ENCODE measurements around the gene TSACC. TPM values are rescaled to one million over a fixed set of nuclear protein-coding genes. Genes with fewer than 3 reads are reported as not detected.

TSACC gene
- total and polyA plus RNA-seq, 10 of the 15 experiments (the other 5 are each of a cell fraction or from before 2014, with no cell fraction given), result 0.25 to 2.8 (median 0.92) TPM; not detected in 4

DNA sequence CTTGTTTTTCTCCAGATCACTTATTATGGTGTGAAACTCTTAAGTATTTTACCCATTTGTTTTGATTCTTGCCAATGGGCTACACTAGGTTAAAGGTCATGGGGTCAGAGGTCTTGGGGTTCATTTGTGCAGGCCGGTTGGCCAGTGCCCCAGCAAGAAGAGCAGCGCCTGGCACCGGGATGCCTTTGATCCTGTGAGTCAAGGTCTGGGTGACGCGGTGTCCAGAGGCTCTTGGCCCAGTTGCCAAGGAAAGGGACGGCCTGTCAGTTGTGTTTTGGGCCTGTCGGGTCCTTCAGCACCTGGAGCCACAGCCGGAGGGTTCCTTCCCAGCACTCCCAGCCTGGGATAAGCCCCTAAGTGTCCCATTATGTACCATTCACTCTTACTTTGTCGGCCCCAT, 55.8 kb downstream of the TSACC start:
- ATAC-seq (no peak), FAIRE-seq (no peak), DNase-seq (ENCODE audit: low read depth, low spot score) (no peak)
- H3K9me3 ChIP-seq (replicated peaks; ENCODE audit: control insufficient read depth, insufficient read depth, low read length), result no peaks in the 10 kb centered on the region
- H3K4me3 ChIP-seq, result no peak overlapping the region
- intact Hi-C loops (cut with micrococcal nuclease; ENCODE audit: unreplicated experiment) (no loop called here), in situ Hi-C loops (cut with MboI) (no loop called here)
- H3K4me2 ChIP-seq (ENCODE audit: control insufficient read depth, insufficient read depth), result no peak overlapping the region
- H3K9ac ChIP-seq (ENCODE audit: control insufficient read depth, insufficient read depth, low read length), result no peak overlapping the region
- POLR2A ChIA-PET, result no interaction called here
- no peaks in the 10 kb centered on the region for H4K20me1 ChIP-seq (ENCODE audit: control insufficient read depth, insufficient read depth)
- H3K27me3 ChIP-seq (replicated peaks in 1 of 2; ENCODE audit: control insufficient read depth in 2 of 2, insufficient read depth in 2 of 2, low read length in 1 of 2), result peaks cover 0 to 2% of the 10 kb centered on the region in 2 experiments; a peak in 3 of 4 replicates
- no peaks in the 10 kb centered on the region for H3K79me2 ChIP-seq (ENCODE audit: control insufficient read depth, insufficient read depth, low read length)
- TF ChIP-seq NR2F1 (conservative IDR thresholded peaks at IDR 0.05) (peak; percentile 42; the same call in 1 of the 2 replicates), FOS (IDR thresholded peaks at IDR 0.05; ENCODE audit: borderline replicate concordance, extremely low read depth, insufficient read length) (no peak), NR2C1 (IDR thresholded peaks at IDR 0.05) (peak; percentile 58), SRF (IDR thresholded peaks at IDR 0.05; ENCODE audit: low read depth in 2 of 2, low read length in 2 of 2) (no peak)
- SMC1A ChIA-PET (ENCODE audit: uncharacterized antibody, unreplicated experiment), result interaction anchor here (0.8 to 1.8 kb wide), 3 partner anchors 25 to 52 kb away, joined by 3 to 7 read pairs (median 7); no protein-coding TSS in a partner anchor
- no peaks in the 10 kb centered on the region; the same call in 1 of the 2 replicates for H3K4me1 ChIP-seq (ENCODE audit: control insufficient read depth, insufficient read depth, low read length)
- 63% methylated on average over 9 of the region's 9 CpGs for WGBS (ENCODE audit: insufficient coverage, insufficient replicate concordance, low lambda C conversion rate, missing lambda C conversion rate)
- CTCF ChIA-PET, result interaction anchor here (1.1 to 1.4 kb wide), 3 partner anchors 8 to 52 kb away, joined by 3 to 10 read pairs (median 4); no protein-coding TSS in a partner anchor
- no peaks in the 10 kb centered on the region for H3K36me3 ChIP-seq (ENCODE audit: control insufficient read depth in 2 of 2, insufficient read depth in 2 of 2, low read length in 1 of 2)
- no peak overlapping the region for H3K27ac ChIP-seq (ENCODE audit: control insufficient read depth, insufficient read depth)
- RAD21 ChIA-PET (ENCODE audit: unreplicated experiment), result interaction anchor here (0.7 kb wide), 1 partner anchor 8 kb away, joined by 3 read pairs; no protein-coding TSS in a partner anchor
- no TSS peak for BruUV-seq (replicated peaks)
- no peak overlapping the region for H2AFZ ChIP-seq (ENCODE audit: control insufficient read depth, low read depth, low read length)

DNA sequence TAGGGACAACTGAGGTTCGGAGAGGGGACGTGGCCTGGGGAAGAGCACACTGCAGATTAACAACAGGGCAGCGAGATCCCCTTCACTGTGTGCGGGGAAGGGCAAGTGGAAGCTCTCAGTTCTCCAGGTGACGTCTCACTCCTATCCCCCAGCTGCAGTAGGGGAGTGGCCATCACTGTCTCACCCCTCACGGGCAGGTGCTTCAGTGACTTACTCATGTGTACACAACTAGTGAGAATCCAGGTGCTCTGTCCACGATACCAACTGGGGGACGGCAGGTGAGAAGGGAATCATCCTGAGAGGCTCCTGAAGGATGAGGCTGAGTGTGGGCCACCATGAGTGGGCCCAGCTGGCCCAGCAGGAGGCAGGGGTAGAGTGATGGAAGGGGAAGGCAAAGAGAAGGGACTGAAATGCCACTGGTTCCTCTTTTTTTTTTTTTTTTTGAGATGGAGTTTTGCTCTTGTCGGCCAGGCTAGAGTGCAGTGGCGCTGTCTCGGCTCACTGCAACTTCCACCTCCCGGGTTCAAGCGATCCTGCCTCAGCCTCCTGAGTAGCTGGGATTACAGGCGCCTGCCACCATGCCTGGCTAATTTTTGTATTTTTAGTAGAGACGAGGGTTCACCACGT, 56.6 kb downstream of the TSACC start:
- SMC1A ChIA-PET (ENCODE audit: uncharacterized antibody, unreplicated experiment), result interaction anchor here (0.6 to 1.7 kb wide), 3 partner anchors 9 to 927 kb away, joined by 3 to 5 read pairs (median 4); no protein-coding TSS in a partner anchor
- Histone ChIP-seq H3K79me2 (ENCODE audit: control insufficient read depth, insufficient read depth, low read length) (no peaks in the 10 kb centered on the region), H3K36me3 (ENCODE audit: control insufficient read depth in 2 of 2, insufficient read depth in 2 of 2, low read length in 1 of 2) (no peaks in the 10 kb centered on the region), H3K9ac (ENCODE audit: control insufficient read depth, insufficient read depth, low read length) (no peak overlapping the region), H3K27me3 (replicated peaks in 1 of 2; ENCODE audit: control insufficient read depth in 2 of 2, insufficient read depth in 2 of 2, low read length in 1 of 2) (no peaks in the 10 kb centered on the region; a peak in 1 of 4 replicates), H3K4me3 (no peak overlapping the region), H4K20me1 (ENCODE audit: control insufficient read depth, insufficient read depth) (no peaks in the 10 kb centered on the region), H3K9me3 (replicated peaks; ENCODE audit: control insufficient read depth, insufficient read depth, low read length) (no peaks in the 10 kb centered on the region), H3K27ac (ENCODE audit: control insufficient read depth, insufficient read depth) (no peak overlapping the region), H2AFZ (ENCODE audit: control insufficient read depth, low read depth, low read length) (no peak overlapping the region), H3K4me1 (ENCODE audit: control insufficient read depth, insufficient read depth, low read length) (no peaks in the 10 kb centered on the region; the same call in 1 of the 2 replicates), H3K4me2 (ENCODE audit: control insufficient read depth, insufficient read depth) (no peak overlapping the region)
- TF ChIP-seq GABPA (IDR thresholded peaks at IDR 0.05; ENCODE audit: low read depth), result no peak
- TF ChIP-seq RELA (IDR thresholded peaks at IDR 0.05; ENCODE audit: borderline replicate concordance, partially characterized antibody), result no peak
- TF ChIP-seq ZNF384 (IDR thresholded peaks at IDR 0.05; ENCODE audit: borderline replicate concordance, low read depth, low read length), result peak; percentile 22; the same call in 1 of the 2 replicates
- no peak for TF ChIP-seq CHD4 (IDR thresholded peaks at IDR 0.05)
- in situ Hi-C loops (cut with MboI) (no loop called here), intact Hi-C loops (cut with micrococcal nuclease; ENCODE audit: unreplicated experiment) (no loop called here)
- no TSS peak for BruUV-seq (replicated peaks)
- no peak for FAIRE-seq
- WGBS (ENCODE audit: insufficient coverage, insufficient replicate concordance, low lambda C conversion rate, missing lambda C conversion rate), result 24% methylated on average over 15 of the region's 16 CpGs
- CTCF ChIA-PET, result interaction anchor here (0.8 to 1.3 kb wide), 2 partner anchors 12 to 51 kb away, joined by 4 to 5 read pairs; no protein-coding TSS in a partner anchor
- RAD21 ChIA-PET (ENCODE audit: unreplicated experiment), result no interaction called here
- no peak for DNase-seq (ENCODE audit: low read depth, low spot score)
- POLR2A ChIA-PET, result no interaction called here
- ATAC-seq, result no peak; the same call in 2 of the 3 replicates

Other genes starting within 250 kb of the TSACC start
Only the 7 nearest of the 15 such genes appear.
- 2.3 and 2.9 TPM in 2 replicates for gene PAQR6, start 90.5 kb upstream of the TSACC start, total RNA-seq (2014; rRNA removed)
- gene PAQR6, start 90.5 kb upstream of the TSACC start, total RNA-seq (2014; rRNA removed; fragmentation: Illumina TruSeq; extraction: Trizol), result 0.98 and 1.1 TPM in 2 replicates
- gene PAQR6, start 90.5 kb upstream of the TSACC start, total RNA-seq (2021), result 2.6 and 3.5 TPM in 2 replicates
- 1.8 and 2.4 TPM in 2 replicates for gene PAQR6, start 90.5 kb upstream of the TSACC start, polyA plus RNA-seq (2011; rRNA removed)
- gene PAQR6, start 90.5 kb upstream of the TSACC start, polyA plus RNA-seq (2014; fragmentation: Illumina TruSeq; extraction: Trizol), result 1.0 and 1.3 TPM in 2 replicates
- under 1 TPM; 0.42 to 0.73 TPM for gene PAQR6, start 90.5 kb upstream of the TSACC start, polyA plus RNA-seq (2014; fragmentation: Nextera tagmentation; extraction: Ambion mirVana)
- 4.5 and 5.1 TPM in 2 replicates for gene PAQR6, start 90.5 kb upstream of the TSACC start, polyA plus RNA-seq (2014; rRNA removed)
- 1 to 10 TPM in 1 of 2 experiments, under 1 TPM in 1; 0.77 to 1.3 TPM for gene PAQR6, start 90.5 kb upstream of the TSACC start, polyA plus RNA-seq (2016; fragmentation: Nextera tagmentation; extraction: Ambion mirVana)
- 51.0 and 57.3 TPM in 2 replicates for gene SMG5, start 55.7 kb upstream of the TSACC start, total RNA-seq (2014; rRNA removed)
- 30.4 and 32.4 TPM in 2 replicates for gene SMG5, start 55.7 kb upstream of the TSACC start, total RNA-seq (2014; rRNA removed; fragmentation: Illumina TruSeq; extraction: Trizol)
- gene SMG5, start 55.7 kb upstream of the TSACC start, total RNA-seq (2021), result 54.6 and 61.5 TPM in 2 replicates
- gene SMG5, start 55.7 kb upstream of the TSACC start, polyA plus RNA-seq (2011; rRNA removed), result 17.7 and 27.7 TPM in 2 replicates
- 27.8 and 45.7 TPM in 2 replicates for gene SMG5, start 55.7 kb upstream of the TSACC start, polyA plus RNA-seq (2014; fragmentation: Illumina TruSeq; extraction: Trizol)
- gene SMG5, start 55.7 kb upstream of the TSACC start, polyA plus RNA-seq (2014; fragmentation: Nextera tagmentation; extraction: Ambion mirVana), result 1 to 10 TPM in 1 of 2 experiments, under 1 TPM in 1; 0.76 to 1.9 TPM
- 54.0 and 54.8 TPM in 2 replicates for gene SMG5, start 55.7 kb upstream of the TSACC start, polyA plus RNA-seq (2014; rRNA removed)
- 10 to 100 TPM; 51.9 to 55.9 TPM for gene SMG5, start 55.7 kb upstream of the TSACC start, polyA plus RNA-seq (2016; fragmentation: Nextera tagmentation; extraction: Ambion mirVana)
- 1.9 and 3.8 TPM in 2 replicates for gene TMEM79, start 54.2 kb upstream of the TSACC start, total RNA-seq (2014; rRNA removed)
- gene TMEM79, start 54.2 kb upstream of the TSACC start, total RNA-seq (2014; rRNA removed; fragmentation: Illumina TruSeq; extraction: Trizol), result 2.2 and 2.5 TPM in 2 replicates
- 3.1 and 4.0 TPM in 2 replicates for gene TMEM79, start 54.2 kb upstream of the TSACC start, total RNA-seq (2021)
- 2.0 and 3.8 TPM in 2 replicates for gene TMEM79, start 54.2 kb upstream of the TSACC start, polyA plus RNA-seq (2011; rRNA removed)
- gene TMEM79, start 54.2 kb upstream of the TSACC start, polyA plus RNA-seq (2014; fragmentation: Illumina TruSeq; extraction: Trizol), result 0.86 and 2.6 TPM in 2 replicates
- gene TMEM79, start 54.2 kb upstream of the TSACC start, polyA plus RNA-seq (2014; fragmentation: Nextera tagmentation; extraction: Ambion mirVana), result 1 to 10 TPM in 1 of 2 experiments, under 1 TPM in 1; 0.47 to 1.2 TPM
- gene TMEM79, start 54.2 kb upstream of the TSACC start, polyA plus RNA-seq (2014; rRNA removed), result 5.2 and 7.3 TPM in 2 replicates
- 1 to 10 TPM; 5.1 to 5.2 TPM for gene TMEM79, start 54.2 kb upstream of the TSACC start, polyA plus RNA-seq (2016; fragmentation: Nextera tagmentation; extraction: Ambion mirVana)
- gene GLMP, start 42.8 kb upstream of the TSACC start, total RNA-seq (2014; rRNA removed), result 27.1 and 30.0 TPM in 2 replicates
- gene GLMP, start 42.8 kb upstream of the TSACC start, total RNA-seq (2014; rRNA removed; fragmentation: Illumina TruSeq; extraction: Trizol), result 15.0 and 16.3 TPM in 2 replicates
- 19.7 and 24.2 TPM in 2 replicates for gene GLMP, start 42.8 kb upstream of the TSACC start, total RNA-seq (2021)
- gene GLMP, start 42.8 kb upstream of the TSACC start, polyA plus RNA-seq (2011; rRNA removed), result 2.3 and 4.4 TPM in 2 replicates
- 12.2 and 23.0 TPM in 2 replicates for gene GLMP, start 42.8 kb upstream of the TSACC start, polyA plus RNA-seq (2014; fragmentation: Illumina TruSeq; extraction: Trizol)
- gene GLMP, start 42.8 kb upstream of the TSACC start, polyA plus RNA-seq (2014; fragmentation: Nextera tagmentation; extraction: Ambion mirVana), result 10 to 100 TPM; 10.8 to 12.8 TPM
- 23.5 and 33.4 TPM in 2 replicates for gene GLMP, start 42.8 kb upstream of the TSACC start, polyA plus RNA-seq (2014; rRNA removed)
- 10 to 100 TPM; 19.3 to 19.6 TPM for gene GLMP, start 42.8 kb upstream of the TSACC start, polyA plus RNA-seq (2016; fragmentation: Nextera tagmentation; extraction: Ambion mirVana)
- gene VHLL, start 39.2 kb upstream of the TSACC start, total RNA-seq (2014; rRNA removed), result 0.23 TPM in 1 of 2 replicates, not detected in the other
- gene VHLL, start 39.2 kb upstream of the TSACC start, total RNA-seq (2014; rRNA removed; fragmentation: Illumina TruSeq; extraction: Trizol), result not detected in 2 replicates
- not detected in 2 replicates for gene VHLL, start 39.2 kb upstream of the TSACC start, total RNA-seq (2021)
- gene VHLL, start 39.2 kb upstream of the TSACC start, polyA plus RNA-seq (2011; rRNA removed), result not detected in 2 replicates
- gene VHLL, start 39.2 kb upstream of the TSACC start, polyA plus RNA-seq (2014; fragmentation: Illumina TruSeq; extraction: Trizol), result not detected in 2 replicates
- gene VHLL, start 39.2 kb upstream of the TSACC start, polyA plus RNA-seq (2014; fragmentation: Nextera tagmentation; extraction: Ambion mirVana), result not detected
- not detected in 2 replicates for gene VHLL, start 39.2 kb upstream of the TSACC start, polyA plus RNA-seq (2014; rRNA removed)
- not detected for gene VHLL, start 39.2 kb upstream of the TSACC start, polyA plus RNA-seq (2016; fragmentation: Nextera tagmentation; extraction: Ambion mirVana)
- gene CCT3, start 234 bp upstream of the TSACC start, total RNA-seq (2014; rRNA removed), result 358 and 369 TPM in 2 replicates
- 376 and 396 TPM in 2 replicates for gene CCT3, start 234 bp upstream of the TSACC start, total RNA-seq (2014; rRNA removed; fragmentation: Illumina TruSeq; extraction: Trizol)
- 347 and 356 TPM in 2 replicates for gene CCT3, start 234 bp upstream of the TSACC start, total RNA-seq (2021)
- gene CCT3, start 234 bp upstream of the TSACC start, polyA plus RNA-seq (2011; rRNA removed), result 435 and 458 TPM in 2 replicates
- 372 and 384 TPM in 2 replicates for gene CCT3, start 234 bp upstream of the TSACC start, polyA plus RNA-seq (2014; fragmentation: Illumina TruSeq; extraction: Trizol)
- 100 to 1,000 TPM; 491 to 585 TPM for gene CCT3, start 234 bp upstream of the TSACC start, polyA plus RNA-seq (2014; fragmentation: Nextera tagmentation; extraction: Ambion mirVana)
- 319 and 330 TPM in 2 replicates for gene CCT3, start 234 bp upstream of the TSACC start, polyA plus RNA-seq (2014; rRNA removed)
- gene CCT3, start 234 bp upstream of the TSACC start, polyA plus RNA-seq (2016; fragmentation: Nextera tagmentation; extraction: Ambion mirVana), result 100 to 1,000 TPM; 489 to 496 TPM
- gene RHBG, start 30.7 kb downstream of the TSACC start, total RNA-seq (2014; rRNA removed), result not detected in 2 replicates
- not detected in 2 replicates for gene RHBG, start 30.7 kb downstream of the TSACC start, total RNA-seq (2014; rRNA removed; fragmentation: Illumina TruSeq; extraction: Trizol)
- gene RHBG, start 30.7 kb downstream of the TSACC start, total RNA-seq (2021), result 0.11 TPM in 1 of 2 replicates, not detected in the other
- gene RHBG, start 30.7 kb downstream of the TSACC start, polyA plus RNA-seq (2011; rRNA removed), result not detected in 2 replicates
- gene RHBG, start 30.7 kb downstream of the TSACC start, polyA plus RNA-seq (2014; fragmentation: Illumina TruSeq; extraction: Trizol), result not detected in 2 replicates
- not detected for gene RHBG, start 30.7 kb downstream of the TSACC start, polyA plus RNA-seq (2014; fragmentation: Nextera tagmentation; extraction: Ambion mirVana)
- gene RHBG, start 30.7 kb downstream of the TSACC start, polyA plus RNA-seq (2014; rRNA removed), result 0.04 TPM in 1 of 2 replicates, not detected in the other
- gene RHBG, start 30.7 kb downstream of the TSACC start, polyA plus RNA-seq (2016; fragmentation: Nextera tagmentation; extraction: Ambion mirVana), result not detected

Measured in GM12878 (cell line).